T-cell (primary cell): ENCODE data around the gene TMEM138. TPM values are rescaled to one million over a fixed set of nuclear protein-coding genes. Genes with fewer than 3 reads are reported as not detected.
A peak's percentile ranks its signal among the peaks of the same experiment; 100 is the strongest.

Source experiments
- ATAC-seq, 4 experiments: fragments of 200-7000 bp in 3 of 4; fragments of 150-1000 bp in 1 of 4; cut with Tn5 transposase; replicated peaks in 1 of 4; 1 replicate in 3 of 4; 2 replicates in 1 of 4; pipeline ENCODE4 v1.10.0; 2021; ENCODE audit warnings: moderate library complexity in 3 of 4, mild to moderate bottlenecking in 2 of 4, moderate number of reproducible peaks in 1 of 4
- CTCF ChIA-PET, 2 donors: fragments of 300-600 bp; sonication (Branson Sonifier 250); formaldehyde crosslinking; loops; one replicate each; lab custom pipeline; 2022; ENCODE audit warnings: antibody characterized with exemption in 2 of 2; lab: Charles Lee
- POLR2A ChIA-PET, 2 donors: fragments of 300-600 bp; sonication (Branson Sonifier 250); formaldehyde crosslinking; loops; one replicate each; lab custom pipeline; 2022; ENCODE audit warnings: antibody characterized with exemption in 2 of 2; lab: Charles Lee
- DNase-seq, 35 experiments: peaks; one replicate each; pipeline versions ENCODE4 v3.0.0 to v3.0.0-alpha.2; 2013 to 2023
- H3K27ac ChIP-seq: one replicate; pipeline ENCODE4 v1.5.1; 2013; ENCODE audit warnings: low read length
- H3K27me3 ChIP-seq, 2 experiments: replicated peaks in 1 of 2; 1 replicate in 1 of 2; 2 replicates in 1 of 2; pipeline versions ENCODE4 v1.6.1 to v1.7.0; 2013; ENCODE audit warnings: low read length in 1 of 2, mixed read lengths in 1 of 2; ENCODE audit not compliant: control insufficient read depth in 2 of 2, insufficient read depth in 2 of 2; ENCODE audit errors: extremely low read depth in 1 of 2
- H3K36me3 ChIP-seq, 2 donors: 1 replicate in 1 of 2; 2 replicates in 1 of 2; pipeline versions ENCODE4 v1.6.1 to v1.7.0; 2013; ENCODE audit warnings: low read length in 1 of 2; ENCODE audit not compliant: control insufficient read depth in 2 of 2, insufficient read depth in 1 of 2; ENCODE audit errors: extremely low read depth in 1 of 2
- H3K4me1 ChIP-seq, 2 experiments: 1 replicate in 1 of 2; 2 replicates in 1 of 2; pipeline versions ENCODE4 v1.6.1 to v1.7.0; 2013; ENCODE audit warnings: low read length in 2 of 2, mixed read lengths in 1 of 2; ENCODE audit not compliant: insufficient read depth in 2 of 2, control insufficient read depth in 1 of 2; ENCODE audit errors: extremely low read depth in 1 of 2
- H3K4me3 ChIP-seq, 2 donors: 1 replicate in 1 of 2; 2 replicates in 1 of 2; pipeline versions ENCODE4 v1.5.1 to v1.7.0; 2013; ENCODE audit warnings: mild to moderate bottlenecking in 2 of 2, low read length in 1 of 2, moderate library complexity in 1 of 2; ENCODE audit not compliant: control insufficient read depth in 1 of 2; ENCODE audit errors: extremely low read depth in 1 of 2
- H3K9me3 ChIP-seq: 2 replicates; pipeline ENCODE4 v1.7.0; 2013
- H3K27ac Mint-ChIP-seq, 2 donors: one replicate each; pipeline ENCODE4 v1.8.0; 2020 to 2021; ENCODE audit warnings: mild to moderate bottlenecking in 2 of 2, mixed read lengths in 2 of 2
- H3K27me3 Mint-ChIP-seq, 2 donors: one replicate each; pipeline ENCODE4 v1.8.0; 2021 to 2022; ENCODE audit warnings: mixed read lengths in 2 of 2
- H3K36me3 Mint-ChIP-seq: one replicate; pipeline ENCODE4 v1.8.0; 2021; ENCODE audit warnings: mixed read lengths
- H3K4me1 Mint-ChIP-seq, 3 donors: one replicate each; pipeline ENCODE4 v1.8.0; 2020 to 2022; ENCODE audit warnings: mixed read lengths in 3 of 3, mild to moderate bottlenecking in 1 of 3
- H3K4me3 Mint-ChIP-seq, 3 donors: one replicate each; pipeline ENCODE4 v1.8.0; 2020 to 2022; ENCODE audit warnings: mild to moderate bottlenecking in 3 of 3, mixed read lengths in 3 of 3, moderate library complexity in 3 of 3
- H3K9me3 Mint-ChIP-seq, 3 donors: one replicate each; pipeline ENCODE4 v1.8.0; 2020 to 2022; ENCODE audit warnings: mixed read lengths in 3 of 3
- WGBS: methylation state at CpG from one replicate; pipeline ENCODE4 v1.1.5; 2013; ENCODE audit warnings: missing lambda C conversion rate; ENCODE audit not compliant: insufficient coverage; 5-methylcytosine and 5-hydroxymethylcytosine counted together
- total RNA-seq, 35 experiments: library from RNA in 6 of 35; stranded (reverse) in 6 of 35; fragments of 120-200 nt in 1 of 35; gene quantifications; one replicate each; pipeline versions ENCODE4 v1.2.1 to v1.2.4 and lab custom pipeline; 2013 to 2026

TMEM138 gene
- total RNA-seq, 5 donors from 2014 or later (not counting 1 experiment from before 2014, with no cell fraction given) = 48.7 to 57.7 (median 56.6) TPM

DNA sequence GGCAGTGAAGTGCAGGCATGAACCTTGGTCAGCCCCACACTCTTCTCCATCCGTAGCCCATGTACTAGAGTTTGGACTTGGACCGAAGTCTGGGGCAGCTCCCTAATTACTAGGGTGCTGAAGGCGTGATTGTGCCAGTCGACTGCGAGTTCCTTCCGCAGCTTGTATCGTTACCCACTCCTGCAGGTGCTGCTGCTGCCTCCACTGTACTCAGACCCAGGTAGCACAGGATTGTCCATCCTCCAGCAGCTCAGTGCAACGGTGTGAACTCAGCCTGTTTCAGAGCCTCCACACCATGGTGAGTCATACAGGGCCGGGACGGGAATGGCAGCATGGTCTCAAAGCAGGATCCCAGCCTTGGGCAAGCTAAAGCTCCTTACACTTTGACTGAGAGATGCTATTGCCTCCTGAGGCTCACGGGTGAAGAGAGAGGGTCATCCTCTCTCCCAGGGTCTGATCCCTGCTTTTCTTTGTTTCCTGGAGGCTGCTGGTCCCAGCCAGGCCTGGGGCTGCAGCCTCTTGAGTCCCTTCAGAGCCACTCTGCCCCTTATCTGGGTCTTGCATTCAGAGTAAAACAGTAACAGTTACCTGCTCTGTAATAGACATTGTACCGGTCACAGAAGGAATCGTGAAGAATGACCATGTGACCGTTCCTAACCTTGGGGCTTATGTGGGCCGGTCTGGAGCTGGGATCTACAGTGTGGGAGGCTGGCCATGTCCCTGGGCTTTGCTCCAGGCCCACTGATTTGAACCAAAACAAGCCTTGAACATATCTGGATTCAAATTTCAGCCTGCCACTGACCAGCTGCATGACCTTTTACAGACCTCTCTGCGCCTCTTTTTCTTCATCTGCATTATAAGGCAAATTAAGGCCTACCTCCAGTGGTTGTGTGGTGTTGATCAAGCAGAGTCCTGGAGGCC, 27.5 kb upstream of the TMEM138 start:
- H3K4me3 ChIP-seq = no peak overlapping the region

DNA sequence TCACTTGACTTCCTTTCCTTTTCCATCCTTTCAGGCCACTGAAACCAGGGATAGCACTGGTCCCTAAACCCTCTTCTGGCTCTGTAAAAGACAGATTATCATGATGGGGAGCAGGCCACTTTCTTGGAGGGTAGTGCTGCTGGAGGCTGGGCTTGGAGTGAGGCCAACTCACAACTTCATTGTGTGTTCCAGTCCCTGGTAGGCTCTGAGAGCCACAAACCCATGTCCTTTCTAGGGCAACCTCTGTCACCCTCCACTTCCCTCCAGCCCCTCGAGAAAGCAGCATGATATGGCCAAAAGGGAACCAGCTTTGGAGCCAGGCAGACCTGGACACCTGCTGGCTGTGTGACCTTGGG, 26.8 kb upstream of the TMEM138 start:
- H3K36me3 ChIP-seq = peaks cover 0 to 8% of the 10 kb centered on the region in 2 donors
- ATAC-seq (no peak), DNase-seq (no peak)
- H3K4me3 Mint-ChIP-seq = peak overlapping the region in 1 of 3 donors; percentile 17
- ChIA-PET CTCF (interaction anchor here (0.6 to 2.9 kb wide), 7 partner anchors 26 to 114 kb away, joined by 4 to 114 read pairs (median 23); partner anchors contain the start of genes CYB561A3 (in 1 of the 2), TMEM138 (in 1 of the 2) and TMEM216 (in 1 of the 2)), POLR2A (interaction anchor here in 1 of 2 donors (1.4 kb wide), 1 partner anchor 50 kb away, joined by 6 read pairs; no protein-coding TSS in a partner anchor)
- peak overlapping the region; percentile 54 for H3K27ac ChIP-seq
- no peaks in the 10 kb centered on the region for H3K27me3 ChIP-seq
- H3K9me3 Mint-ChIP-seq = no peaks in the 10 kb centered on the region
- H3K4me3 ChIP-seq = no peak overlapping the region
- peaks cover 11% of the 10 kb centered on the region for H3K36me3 Mint-ChIP-seq
- peak overlapping the region; percentile 39 to 55 for H3K27ac Mint-ChIP-seq
- 100% methylated on average over 1 of the region's 1 CpG for WGBS
- no peaks in the 10 kb centered on the region for H3K9me3 ChIP-seq
- H3K27me3 Mint-ChIP-seq = no peaks in the 10 kb centered on the region
- H3K4me1 ChIP-seq = peaks cover 22 to 46% of the 10 kb centered on the region in 2 experiments
- H3K4me1 Mint-ChIP-seq = peaks cover 43 to 46% (median 44%) of the 10 kb centered on the region in 3 donors

More for the DNA sequence above, 27.5 kb upstream of the TMEM138 start:
- Histone ChIP-seq H3K27me3 (no peaks in the 10 kb centered on the region), H3K27ac (peak overlapping the region; percentile 2), H3K9me3 (no peaks in the 10 kb centered on the region), H3K4me1 (peaks cover 22 to 46% of the 10 kb centered on the region in 2 experiments), H3K36me3 (peaks cover under 1 to 15% of the 10 kb centered on the region in 2 donors)
- peak in 1 of 35 experiments; percentile 14 for DNase-seq
- H3K27me3 Mint-ChIP-seq = no peaks in the 10 kb centered on the region
- ATAC-seq = no peak
- peak overlapping the region; percentile 97 to 99 for H3K27ac Mint-ChIP-seq
- WGBS = 95% methylated on average over 14 of the region's 16 CpGs
- no peaks in the 10 kb centered on the region for H3K9me3 Mint-ChIP-seq
- ChIA-PET CTCF (interaction anchor here (0.6 to 2.5 kb wide), 7 partner anchors 27 to 115 kb away, joined by 3 to 23 read pairs (median 9); partner anchors contain the start of genes CYB561A3 (in 1 of the 2), TMEM138 (in 1 of the 2) and TMEM216 (in 1 of the 2)), POLR2A (interaction anchor here in 1 of 2 donors (0.5 kb wide), 2 partner anchors 15 to 54 kb away, joined by 3 to 5 read pairs; no protein-coding TSS in a partner anchor)
- H3K4me3 Mint-ChIP-seq = peak overlapping the region; percentile 92 to 94 (median 92)
- H3K36me3 Mint-ChIP-seq = peaks cover 17% of the 10 kb centered on the region
- peaks cover 49 to 52% (median 50%) of the 10 kb centered on the region in 3 donors for H3K4me1 Mint-ChIP-seq

DNA sequence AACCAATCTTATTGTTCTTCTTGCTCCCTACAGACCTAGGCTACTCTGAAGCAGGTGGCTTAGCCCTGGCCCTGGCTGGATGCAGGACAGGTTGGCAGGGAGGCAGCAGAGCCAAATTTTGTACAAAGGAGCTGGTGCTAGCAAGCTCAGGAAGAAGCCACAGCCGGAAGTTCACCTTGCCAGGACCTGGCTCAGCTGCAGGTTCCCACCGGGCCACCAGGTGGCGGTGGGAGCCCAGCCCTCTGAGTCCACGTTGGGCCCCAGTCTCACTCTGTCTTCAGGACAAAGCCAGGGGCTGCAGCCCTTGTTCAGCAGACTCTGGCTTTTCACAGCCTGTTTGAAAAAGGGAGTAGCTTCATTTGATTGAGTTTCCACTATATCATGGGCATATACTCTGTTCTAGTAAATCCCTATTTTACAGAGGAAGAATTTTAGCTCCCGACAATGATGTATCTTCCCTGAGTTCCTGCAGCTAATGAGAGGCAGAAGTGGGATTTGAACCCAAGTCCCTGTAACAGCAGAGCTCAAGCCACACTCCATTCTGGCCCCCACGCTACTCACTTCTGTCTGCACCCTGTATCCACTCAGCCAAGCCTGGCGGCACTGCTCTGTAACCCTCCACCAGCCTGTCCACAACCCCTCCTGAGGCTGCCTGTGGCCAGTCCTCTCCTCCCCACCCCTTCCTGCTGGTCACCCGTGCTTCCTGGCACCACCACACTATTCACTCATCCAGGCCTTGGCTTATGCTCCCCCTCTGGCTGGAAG, 25.8 kb upstream of the TMEM138 start:
- Mint-ChIP-seq H3K9me3 (no peaks in the 10 kb centered on the region), H3K27me3 (no peaks in the 10 kb centered on the region), H3K4me3 (no peak overlapping the region), H3K4me1 (peaks cover 34 to 36% (median 34%) of the 10 kb centered on the region in 3 donors), H3K36me3 (peaks cover 14% of the 10 kb centered on the region), H3K27ac (peak overlapping the region; percentile 91 to 92)
- Histone ChIP-seq H3K36me3 (peaks cover 0 to 8% of the 10 kb centered on the region in 2 donors), H3K4me3 (no peak overlapping the region), H3K27me3 (no peaks in the 10 kb centered on the region), H3K4me1 (peaks cover 17 to 40% of the 10 kb centered on the region in 2 experiments), H3K9me3 (no peaks in the 10 kb centered on the region), H3K27ac (peak overlapping the region; percentile 75)
- 24% methylated on average over 6 of the region's 8 CpGs for WGBS
- POLR2A ChIA-PET = interaction anchor here (0.6 to 1.4 kb wide), 11 partner anchors 8 to 457 kb away, joined by 3 to 6 read pairs (median 4); partner anchors contain the start of genes CPSF7 (in 1 of the 2), CYB561A3 (in 1 of the 2), FEN1 (in 1 of the 2) and SDHAF2 (in 1 of the 2)
- CTCF ChIA-PET = interaction anchor here (0.5 to 2.9 kb wide), 28 partner anchors 9 to 424 kb away, joined by 3 to 114 read pairs (median 4); partner anchors contain the start of genes TMEM138 (in 2 of the 2), CPSF7 (in 1 of the 2), CYB561A3 (in 1 of the 2) and SDHAF2 (in 1 of the 2)
- peak; percentile 66 to 91 (median 78) for DNase-seq
- ATAC-seq = peak; percentile 49 to 59 (median 56)

DNA sequence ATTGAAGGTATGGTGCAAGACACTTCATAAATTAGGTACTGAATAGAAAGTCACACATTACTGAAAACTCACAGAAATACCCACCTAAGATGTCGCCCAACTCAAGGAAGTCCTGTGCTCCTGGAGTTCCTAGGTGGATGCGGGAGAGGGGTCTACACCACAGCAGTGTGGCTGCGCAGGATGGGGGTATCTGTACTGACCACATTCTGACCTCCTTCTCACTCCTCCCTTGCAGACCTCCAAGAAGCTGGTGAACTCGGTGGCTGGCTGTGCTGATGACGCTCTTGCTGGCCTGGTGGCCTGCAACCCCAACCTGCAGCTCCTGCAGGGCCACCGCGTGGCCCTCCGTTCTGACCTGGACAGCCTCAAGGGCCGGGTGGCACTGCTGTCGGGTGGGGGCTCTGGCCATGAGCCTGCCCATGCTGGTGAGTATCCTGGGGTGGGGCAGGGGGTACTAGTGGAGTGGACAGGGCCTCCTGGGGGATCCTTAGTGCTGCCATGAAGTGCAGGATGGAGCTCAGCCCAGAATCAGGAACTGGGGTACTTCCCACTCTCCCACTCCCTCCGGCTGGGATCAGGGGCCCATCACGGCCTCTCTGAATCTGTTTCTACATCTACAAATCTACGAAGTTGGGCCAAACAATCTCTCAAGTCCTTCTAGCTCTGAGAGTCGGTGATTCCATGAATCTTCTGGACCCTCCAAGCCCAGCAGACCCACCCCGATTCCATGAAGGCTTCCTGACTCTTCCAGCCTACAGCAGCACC, 24.3 kb upstream of the TMEM138 start:
- Mint-ChIP-seq H3K9me3 (no peaks in the 10 kb centered on the region), H3K4me3 (no peak overlapping the region), H3K4me1 (peaks cover 20% of the 10 kb centered on the region in 3 donors), H3K27me3 (no peaks in the 10 kb centered on the region), H3K36me3 (peaks cover 19% of the 10 kb centered on the region), H3K27ac (no peak overlapping the region)
- WGBS = 97% methylated on average over 13 of the region's 15 CpGs
- no peak for DNase-seq
- POLR2A ChIA-PET = no interaction called here
- Histone ChIP-seq H3K9me3 (no peaks in the 10 kb centered on the region), H3K4me1 (peaks cover 8 to 25% of the 10 kb centered on the region in 2 experiments), H3K4me3 (no peak overlapping the region), H3K27me3 (no peaks in the 10 kb centered on the region), H3K36me3 (peaks cover 0 to 15% of the 10 kb centered on the region in 2 donors), H3K27ac (no peak overlapping the region)
- CTCF ChIA-PET = interaction anchor here (2.9 kb wide), 2 partner anchors 47 to 48 kb away, joined by 24 to 114 read pairs; no protein-coding TSS in a partner anchor
- ATAC-seq = no peak

DNA sequence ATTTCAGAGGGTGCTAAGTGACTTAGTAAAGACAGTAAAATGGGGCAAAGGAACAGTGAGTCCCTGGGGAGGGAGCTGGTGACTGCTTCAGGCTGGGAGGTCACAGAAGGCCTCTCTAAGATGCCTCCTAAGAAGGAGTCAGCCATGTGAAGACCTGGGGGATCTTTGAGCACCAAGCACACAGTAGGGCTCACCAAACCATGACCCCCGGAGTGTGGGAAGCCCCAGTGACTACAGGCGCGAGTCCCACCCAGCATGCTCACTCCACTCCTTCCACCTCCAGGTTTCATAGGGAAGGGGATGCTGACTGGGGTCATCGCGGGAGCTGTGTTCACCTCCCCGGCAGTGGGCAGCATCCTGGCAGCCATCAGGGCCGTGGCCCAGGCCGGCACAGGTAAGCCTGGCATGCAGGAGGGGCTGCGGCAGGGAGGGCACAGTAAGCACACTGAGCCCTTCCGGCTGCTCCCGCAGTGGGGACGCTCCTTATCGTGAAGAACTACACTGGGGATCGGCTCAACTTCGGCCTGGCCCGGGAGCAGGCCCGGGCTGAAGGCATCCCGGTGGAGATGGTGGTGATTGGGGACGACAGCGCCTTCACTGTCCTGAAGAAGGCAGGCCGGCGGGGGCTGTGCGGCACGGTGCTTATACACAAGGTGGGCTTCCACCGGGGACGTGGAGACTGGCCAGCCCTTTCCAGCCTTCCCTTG, 23.2 kb upstream of the TMEM138 start:
- ATAC-seq (no peak), DNase-seq (no peak)
- Histone ChIP-seq H3K27ac (no peak overlapping the region), H3K36me3 (peaks cover 3 to 21% of the 10 kb centered on the region in 2 donors), H3K9me3 (no peaks in the 10 kb centered on the region), H3K4me1 (peaks cover 2 to 17% of the 10 kb centered on the region in 2 experiments), H3K27me3 (no peaks in the 10 kb centered on the region), H3K4me3 (no peak overlapping the region)
- H3K27me3 Mint-ChIP-seq = no peaks in the 10 kb centered on the region
- no peak overlapping the region for H3K4me3 Mint-ChIP-seq
- H3K9me3 Mint-ChIP-seq = no peaks in the 10 kb centered on the region
- peaks cover 19% of the 10 kb centered on the region for H3K36me3 Mint-ChIP-seq
- H3K4me1 Mint-ChIP-seq = peaks cover 12 to 13% (median 12%) of the 10 kb centered on the region in 3 donors
- ChIA-PET CTCF (interaction anchor here in 1 of 2 donors (1.4 kb wide), 1 partner anchor 47 kb away, joined by 5 read pairs; no protein-coding TSS in a partner anchor), POLR2A (no interaction called here)
- no peak overlapping the region for H3K27ac Mint-ChIP-seq
- WGBS = 95% methylated on average over 20 of the region's 26 CpGs
